ENCODE data around the gene PRX. TPM values are rescaled to one million over a fixed set of nuclear protein-coding genes. Genes with fewer than 3 reads are reported as not detected.
"Not testable (repeated sequence)": the region's sequence is repeated elsewhere in the genome, so short reads cannot be mapped to it uniquely, and the experiment has no call there.

Gene PRX
- total RNA-seq, 1 experiment from 2014 or later: 2.5 TPM

DNA sequence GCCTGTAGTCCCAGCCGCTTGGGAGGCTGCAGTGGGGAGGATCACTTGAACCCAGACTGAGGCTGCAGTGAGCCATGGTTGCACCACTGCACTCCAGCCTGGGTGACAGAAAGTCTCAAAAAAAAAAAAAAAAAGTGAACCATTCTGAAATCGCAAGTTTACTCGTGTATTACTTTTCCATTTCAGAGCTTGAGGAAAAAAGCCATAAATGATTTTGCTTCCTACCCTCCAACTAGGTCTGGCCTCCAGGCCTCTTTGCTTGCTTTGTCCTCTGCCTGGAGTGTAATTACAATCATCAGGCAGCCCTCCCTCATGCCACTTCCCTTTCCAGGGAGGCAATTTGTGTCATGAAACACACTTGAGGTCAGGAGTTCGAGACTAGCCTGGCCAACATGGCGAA is 43.9 kb upstream of the PRX start:
- intact Hi-C loops (cut with micrococcal nuclease; ENCODE audit: unreplicated experiment): no loop called here
- CTCF ChIA-PET: interaction anchor here (0.9 kb wide), 1 partner anchor 317 kb away, joined by 4 read pairs; no protein-coding TSS in a partner anchor

DNA sequence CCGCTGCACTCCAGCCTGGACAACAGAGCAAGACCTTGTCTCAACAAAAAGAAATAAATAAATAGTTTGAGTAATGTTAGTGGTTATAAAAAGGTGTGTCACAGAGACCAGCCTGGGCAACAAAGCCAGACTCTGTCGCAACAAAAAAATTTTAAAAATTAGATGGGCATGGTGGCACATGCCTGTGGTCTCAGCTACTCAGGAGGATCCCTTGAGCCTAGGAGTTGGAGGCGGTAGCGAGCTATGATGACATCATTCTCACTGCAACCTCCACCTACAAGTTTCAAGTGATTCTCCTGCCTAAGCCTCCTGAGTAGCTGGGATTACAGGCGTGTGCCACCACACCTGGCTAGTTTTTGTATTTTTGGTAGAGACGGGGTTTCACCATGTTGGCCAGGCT is 40.8 kb upstream of the PRX start:
- DNase-seq (ENCODE audit: low spot score); H3K27me3 ChIP-seq (replicated peaks; ENCODE audit: insufficient read depth, low read depth, low read length, poor library complexity); H3K9me3 ChIP-seq (ENCODE audit: low read depth, low read length, poor library complexity, severe bottlenecking); H3K36me3 ChIP-seq (ENCODE audit: insufficient read depth, low read length, poor library complexity, severe bottlenecking); H3K4me3 ChIP-seq (ENCODE audit: low read depth, low read length, poor library complexity, severe bottlenecking); intact Hi-C loops (cut with micrococcal nuclease; ENCODE audit: unreplicated experiment); H3K4me1 ChIP-seq (ENCODE audit: insufficient read depth, low read length, poor library complexity, severe bottlenecking); H3K27ac ChIP-seq (ENCODE audit: low read depth, low read length, poor library complexity, severe bottlenecking); BruUV-seq (replicated peaks): not testable (repeated sequence)
- ChIA-PET POLR2A (ENCODE audit: low non-redundant PET) (interaction anchor here (0.7 kb wide), 1 partner anchor 9 kb away, joined by 4 read pairs; no protein-coding TSS in a partner anchor), CTCF (interaction anchor here (1.0 kb wide), 1 partner anchor 11 kb away, joined by 3 read pairs; no protein-coding TSS in a partner anchor)

More for the DNA sequence above, 43.9 kb upstream of the PRX start:
- no TSS peak for BruUV-seq (replicated peaks)
- Histone ChIP-seq H3K27me3 (replicated peaks; ENCODE audit: insufficient read depth, low read depth, low read length, poor library complexity) (no peaks in the 10 kb centered on the region), H3K27ac (ENCODE audit: low read depth, low read length, poor library complexity, severe bottlenecking) (no peak overlapping the region), H3K36me3 (ENCODE audit: insufficient read depth, low read length, poor library complexity, severe bottlenecking) (no peaks in the 10 kb centered on the region), H3K4me1 (ENCODE audit: insufficient read depth, low read length, poor library complexity, severe bottlenecking) (no peaks in the 10 kb centered on the region), H3K9me3 (ENCODE audit: low read depth, low read length, poor library complexity, severe bottlenecking) (no peaks in the 10 kb centered on the region), H3K4me3 (ENCODE audit: low read depth, low read length, poor library complexity, severe bottlenecking) (no peak overlapping the region)
- POLR2A ChIA-PET (ENCODE audit: low non-redundant PET): interaction anchor here (0.9 kb wide), 1 partner anchor 8 kb away, joined by 11 read pairs; the partner anchor contains the start of gene BLVRB
- no peak for TF ChIP-seq EZH2 (IDR thresholded peaks at IDR 0.05; ENCODE audit: borderline replicate concordance, low read depth, low read length, poor library complexity, severe bottlenecking)
- TF ChIP-seq, protein P1, sequence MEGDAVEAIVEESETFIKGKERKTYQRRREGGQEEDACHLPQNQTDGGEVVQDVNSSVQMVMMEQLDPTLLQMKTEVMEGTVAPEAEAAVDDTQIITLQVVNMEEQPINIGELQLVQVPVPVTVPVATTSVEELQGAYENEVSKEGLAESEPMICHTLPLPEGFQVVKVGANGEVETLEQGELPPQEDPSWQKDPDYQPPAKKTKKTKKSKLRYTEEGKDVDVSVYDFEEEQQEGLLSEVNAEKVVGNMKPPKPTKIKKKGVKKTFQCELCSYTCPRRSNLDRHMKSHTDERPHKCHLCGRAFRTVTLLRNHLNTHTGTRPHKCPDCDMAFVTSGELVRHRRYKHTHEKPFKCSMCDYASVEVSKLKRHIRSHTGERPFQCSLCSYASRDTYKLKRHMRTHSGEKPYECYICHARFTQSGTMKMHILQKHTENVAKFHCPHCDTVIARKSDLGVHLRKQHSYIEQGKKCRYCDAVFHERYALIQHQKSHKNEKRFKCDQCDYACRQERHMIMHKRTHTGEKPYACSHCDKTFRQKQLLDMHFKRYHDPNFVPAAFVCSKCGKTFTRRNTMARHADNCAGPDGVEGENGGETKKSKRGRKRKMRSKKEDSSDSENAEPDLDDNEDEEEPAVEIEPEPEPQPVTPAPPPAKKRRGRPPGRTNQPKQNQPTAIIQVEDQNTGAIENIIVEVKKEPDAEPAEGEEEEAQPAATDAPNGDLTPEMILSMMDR (conservative IDR thresholded peaks at IDR 0.05; ENCODE audit: low read depth, low read length): no peak
- no peak for DNase-seq (ENCODE audit: low spot score)

DNA sequence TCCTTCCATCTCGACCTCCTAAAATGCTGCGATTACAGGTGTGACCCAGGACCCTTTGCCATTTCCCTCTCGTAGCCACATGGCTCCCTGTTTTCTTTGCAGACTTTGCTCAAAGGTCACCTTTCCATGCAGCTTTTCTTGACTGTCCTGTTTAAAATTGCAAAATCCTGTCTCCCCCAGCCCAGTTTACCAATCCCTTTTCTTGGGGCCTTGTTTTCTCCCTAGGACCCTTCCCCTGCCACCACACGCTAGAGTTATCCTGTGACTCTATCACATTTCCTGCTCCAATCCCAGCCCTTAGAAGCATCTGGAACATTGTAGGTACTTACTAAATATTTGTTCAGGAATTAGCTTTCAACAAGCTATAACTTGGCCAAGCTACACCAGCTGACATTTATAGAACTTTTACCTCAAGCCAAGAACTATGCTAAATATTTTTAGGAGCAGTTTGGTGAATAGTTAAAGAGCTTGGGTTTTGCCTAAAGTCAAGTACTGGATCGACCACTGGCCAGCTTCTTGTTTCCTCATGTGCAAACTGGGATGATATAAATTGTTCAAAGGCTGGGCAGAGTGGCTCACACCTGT is 40.1 kb upstream of the PRX start:
- H3K4me3 ChIP-seq (ENCODE audit: low read depth, low read length, poor library complexity, severe bottlenecking): no peak overlapping the region
- H3K4me1 ChIP-seq (ENCODE audit: insufficient read depth, low read length, poor library complexity, severe bottlenecking): no peaks in the 10 kb centered on the region
- DNase-seq (ENCODE audit: low spot score): no peak
- ChIA-PET POLR2A (ENCODE audit: low non-redundant PET) (no interaction called here), CTCF (interaction anchor here (1.0 kb wide), 1 partner anchor 11 kb away, joined by 3 read pairs; no protein-coding TSS in a partner anchor)
- H3K36me3 ChIP-seq (ENCODE audit: insufficient read depth, low read length, poor library complexity, severe bottlenecking): no peaks in the 10 kb centered on the region
- no peaks in the 10 kb centered on the region for H3K27me3 ChIP-seq (replicated peaks; ENCODE audit: insufficient read depth, low read depth, low read length, poor library complexity)
- no peak overlapping the region for H3K27ac ChIP-seq (ENCODE audit: low read depth, low read length, poor library complexity, severe bottlenecking)
- H3K9me3 ChIP-seq (ENCODE audit: low read depth, low read length, poor library complexity, severe bottlenecking): no peaks in the 10 kb centered on the region
- TF ChIP-seq, protein P1 (conservative IDR thresholded peaks at IDR 0.05; ENCODE audit: low read depth, low read length): no peak
- TF ChIP-seq EZH2 (IDR thresholded peaks at IDR 0.05; ENCODE audit: borderline replicate concordance, low read depth, low read length, poor library complexity, severe bottlenecking): no peak
- no TSS peak for BruUV-seq (replicated peaks)
- intact Hi-C loops (cut with micrococcal nuclease; ENCODE audit: unreplicated experiment): no loop called here

DNA sequence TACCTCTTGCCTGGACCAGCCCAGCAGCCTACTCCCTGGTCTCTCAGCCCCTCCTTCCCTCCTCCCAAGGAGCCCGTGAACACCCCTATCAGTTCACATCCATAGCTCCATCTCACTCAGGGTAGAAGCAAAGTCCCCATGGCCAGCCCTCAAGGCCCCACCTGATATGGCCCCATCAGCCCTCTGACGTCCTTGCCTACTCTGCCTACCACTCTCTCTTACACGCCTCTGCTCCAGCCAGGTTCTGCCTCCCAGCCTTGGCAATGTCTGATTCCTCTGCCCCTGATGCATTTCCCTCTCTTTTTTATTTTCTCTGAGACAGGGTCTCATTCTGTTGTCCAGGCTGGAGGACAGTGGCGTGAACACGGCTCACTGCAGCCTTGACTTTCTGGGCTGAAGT is 38.8 kb upstream of the PRX start:
- no peaks in the 10 kb centered on the region for H3K36me3 ChIP-seq (ENCODE audit: insufficient read depth, low read length, poor library complexity, severe bottlenecking)
- ChIA-PET CTCF (no interaction called here), POLR2A (ENCODE audit: low non-redundant PET) (no interaction called here)
- no peak for DNase-seq (ENCODE audit: low spot score)
- intact Hi-C loops (cut with micrococcal nuclease; ENCODE audit: unreplicated experiment): no loop called here
- no peak overlapping the region for H3K27ac ChIP-seq (ENCODE audit: low read depth, low read length, poor library complexity, severe bottlenecking)
- no peaks in the 10 kb centered on the region for H3K9me3 ChIP-seq (ENCODE audit: low read depth, low read length, poor library complexity, severe bottlenecking)
- no peaks in the 10 kb centered on the region for H3K4me1 ChIP-seq (ENCODE audit: insufficient read depth, low read length, poor library complexity, severe bottlenecking)
- no peak overlapping the region for H3K4me3 ChIP-seq (ENCODE audit: low read depth, low read length, poor library complexity, severe bottlenecking)
- BruUV-seq (replicated peaks): no TSS peak
- TF ChIP-seq EZH2 (IDR thresholded peaks at IDR 0.05; ENCODE audit: borderline replicate concordance, low read depth, low read length, poor library complexity, severe bottlenecking): no peak
- H3K27me3 ChIP-seq (replicated peaks; ENCODE audit: insufficient read depth, low read depth, low read length, poor library complexity): no peaks in the 10 kb centered on the region
